ENCODE data around the gene TPBG.
A peak's percentile ranks its signal among the peaks of the same experiment; 100 is the strongest.
"Not testable (repeated sequence)": the region's sequence is repeated elsewhere in the genome, so short reads cannot be mapped to it uniquely, and the experiment has no call there.

The TPBG gene

DNA sequence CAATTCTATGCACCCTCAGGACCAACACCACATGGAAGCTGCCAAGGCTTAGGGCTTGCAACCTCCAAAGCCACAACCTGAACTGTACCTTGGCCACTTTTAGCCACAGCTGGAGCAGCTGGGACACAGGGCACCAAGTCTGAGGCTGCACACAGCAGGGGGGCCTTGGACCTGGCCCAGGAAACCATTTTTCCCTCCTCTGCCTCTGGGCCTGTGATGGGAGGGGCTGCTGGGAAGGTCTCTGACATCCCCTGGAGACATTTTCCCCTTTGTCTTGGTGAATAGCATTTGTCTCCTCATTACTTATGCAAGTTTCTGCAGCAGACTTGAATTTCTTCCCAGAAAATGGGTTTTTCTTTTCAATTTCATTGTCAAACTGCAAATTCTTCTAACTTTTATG is 13.0 kb downstream of the TPBG start:
- no peak for DNase-seq

DNA sequence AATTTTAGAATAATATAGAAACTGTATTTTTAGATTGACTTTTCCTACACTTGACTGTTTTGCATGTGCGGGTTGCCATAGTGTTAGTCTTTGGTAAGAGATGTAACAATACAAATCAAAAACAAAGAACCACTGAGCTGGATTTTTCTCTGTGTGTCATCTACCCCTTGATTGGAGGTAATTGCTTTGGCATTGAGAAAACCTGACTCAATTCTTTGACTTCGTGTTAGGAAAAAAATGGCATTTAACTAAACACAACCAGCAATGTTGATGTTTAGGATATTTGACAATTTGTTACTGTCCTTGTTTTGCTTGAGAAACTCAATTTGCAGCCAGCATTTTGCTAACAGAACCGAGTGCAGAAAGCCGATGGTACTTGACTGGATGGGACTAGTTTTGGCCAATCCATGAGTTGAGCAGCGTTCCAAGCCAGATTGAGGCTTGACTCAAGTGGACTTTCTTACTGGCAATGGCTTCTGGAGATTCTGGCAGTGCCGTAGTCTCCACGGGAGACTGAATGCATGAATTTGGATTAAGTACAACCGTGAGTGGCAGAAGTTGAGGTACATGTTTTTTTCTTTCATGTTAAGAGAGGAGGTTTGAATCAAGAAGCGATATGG is 17.1 kb downstream of the TPBG start:
- DNase-seq: no peak

DNA sequence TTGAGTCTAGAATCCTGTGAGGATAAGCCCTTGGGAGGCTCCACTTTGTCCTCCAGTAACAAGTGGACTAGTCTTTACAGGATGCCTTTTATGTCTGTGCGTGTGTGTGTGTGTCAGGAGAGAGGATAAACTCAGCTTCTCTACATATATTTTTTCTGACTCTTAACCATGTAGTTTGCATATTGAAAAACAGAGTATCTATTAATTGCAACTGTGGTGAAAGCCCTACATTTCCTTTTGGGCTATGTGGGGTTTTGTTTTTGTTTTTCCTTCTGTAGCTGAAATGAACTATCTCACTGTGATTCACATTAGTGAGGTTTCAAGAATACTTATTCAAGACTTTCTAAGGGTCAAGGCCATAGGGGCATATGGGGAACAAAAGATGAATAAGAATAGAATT is 17.7 kb downstream of the TPBG start:
- DNase-seq: no peak

DNA sequence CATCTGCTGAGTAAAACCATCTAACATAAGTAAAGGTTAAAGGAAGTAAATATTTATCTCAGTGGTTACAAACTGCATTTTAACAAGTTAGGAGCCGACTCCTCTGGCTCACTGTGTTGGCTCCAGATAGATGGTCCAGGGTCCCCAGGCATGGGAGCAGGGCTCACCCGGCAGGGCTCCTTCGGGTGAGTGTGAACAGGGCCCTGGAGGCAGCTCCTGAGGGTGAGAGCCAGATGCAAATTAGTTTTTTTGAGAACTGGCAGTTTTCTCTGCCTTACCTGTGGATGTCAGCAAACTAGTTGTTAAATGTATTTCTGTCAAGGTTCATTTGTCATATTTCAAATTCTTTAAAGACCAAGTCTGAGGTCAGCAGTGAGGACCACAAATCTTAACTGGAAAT is 21.5 kb downstream of the TPBG start:
- no peak for DNase-seq

DNA sequence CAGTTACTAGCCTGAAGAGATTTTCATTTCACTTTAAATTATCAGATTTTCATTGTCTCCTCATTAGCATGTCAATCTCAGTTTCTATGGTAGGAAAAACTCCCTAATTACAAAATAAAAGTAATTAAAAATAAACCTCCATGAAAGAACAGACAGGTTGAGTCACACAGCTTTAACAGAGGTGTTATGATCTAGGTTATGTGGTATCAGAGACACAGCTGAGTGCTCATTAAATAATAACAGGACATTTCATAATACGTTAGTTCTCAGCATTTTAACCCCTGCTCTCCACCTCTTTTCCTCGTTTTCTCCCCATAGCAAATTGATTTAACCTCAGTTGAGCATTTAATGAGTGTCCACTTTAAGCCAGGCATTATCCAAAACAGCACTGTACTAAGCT is 21.9 kb downstream of the TPBG start:
- no peak for DNase-seq

DNA sequence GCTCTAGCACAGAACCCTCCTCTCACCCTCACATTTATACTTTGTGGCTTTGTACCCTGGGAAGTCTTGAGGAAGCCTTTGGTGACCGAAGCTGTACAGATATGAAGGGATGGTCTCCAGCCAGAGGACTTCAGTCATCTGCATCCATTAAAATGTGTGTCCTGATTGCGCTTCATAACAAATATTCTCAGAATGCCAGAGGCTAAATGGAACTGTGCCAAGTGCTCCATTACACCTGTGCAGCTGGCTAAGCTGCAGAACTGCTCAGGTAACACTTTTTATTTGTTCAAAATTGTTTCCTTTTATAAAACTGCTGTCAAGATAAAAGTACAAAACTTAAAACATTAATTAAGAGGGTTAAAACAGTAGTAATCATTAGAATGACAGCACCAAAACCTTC is 22.3 kb downstream of the TPBG start:
- DNase-seq: no peak

DNA sequence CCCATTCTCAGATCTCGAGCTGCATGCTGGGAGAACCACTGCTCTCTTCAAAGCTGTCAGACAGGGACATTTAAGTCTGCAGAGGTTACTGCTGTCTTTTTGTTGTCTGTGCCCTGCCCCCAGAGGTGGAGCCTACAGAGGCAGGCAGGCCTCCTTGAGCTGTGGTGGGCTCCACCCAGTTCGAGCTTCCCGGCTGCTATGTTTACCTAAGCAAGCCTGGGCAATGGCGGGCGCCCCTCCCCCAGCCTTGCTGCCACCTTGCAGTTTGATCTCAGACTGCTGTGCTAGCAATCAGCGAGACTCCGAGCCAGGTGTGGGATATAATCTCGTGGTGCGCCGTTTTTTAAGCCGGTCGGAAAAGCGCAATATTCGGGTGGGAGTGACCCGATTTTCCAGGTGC is 31.2 kb downstream of the TPBG start:
- DNase-seq: not testable (repeated sequence)

DNA sequence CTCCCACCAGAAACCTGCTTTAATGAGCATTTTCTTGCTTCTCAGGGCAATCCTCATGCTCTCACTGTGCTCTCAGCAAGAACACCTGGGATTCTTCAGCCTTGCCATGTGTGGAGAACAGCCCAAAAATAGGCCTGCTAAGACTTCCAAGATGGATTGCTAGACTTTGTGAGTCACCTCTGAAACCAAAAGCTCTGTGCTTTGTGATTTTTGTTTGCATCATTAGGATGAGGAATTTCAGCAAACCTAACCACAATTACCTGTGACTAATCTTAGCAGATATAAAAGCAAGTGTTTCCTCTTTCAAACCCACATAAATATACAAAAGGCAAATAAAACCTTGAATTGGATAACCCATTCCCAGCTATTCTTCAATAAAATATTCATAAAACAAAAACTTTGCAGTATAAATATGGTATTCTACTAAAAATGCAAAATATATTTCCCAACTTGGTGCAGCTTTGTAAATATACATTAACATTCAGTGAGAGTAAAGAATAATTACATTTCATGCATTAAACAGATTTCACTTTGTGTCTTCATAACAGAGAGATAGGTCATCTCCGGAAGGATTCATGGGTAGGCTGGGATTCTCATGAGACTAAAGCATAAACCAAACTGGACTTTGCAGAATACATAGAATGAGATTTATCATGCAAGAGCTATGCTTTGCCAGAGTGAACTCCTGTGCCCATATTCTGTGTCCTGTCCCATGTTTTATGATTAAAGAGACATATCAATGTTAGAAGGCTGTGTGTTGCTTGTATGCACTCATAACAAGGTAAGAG is 33.5 kb downstream of the TPBG start:
- peak; percentile 94 for DNase-seq

DNA sequence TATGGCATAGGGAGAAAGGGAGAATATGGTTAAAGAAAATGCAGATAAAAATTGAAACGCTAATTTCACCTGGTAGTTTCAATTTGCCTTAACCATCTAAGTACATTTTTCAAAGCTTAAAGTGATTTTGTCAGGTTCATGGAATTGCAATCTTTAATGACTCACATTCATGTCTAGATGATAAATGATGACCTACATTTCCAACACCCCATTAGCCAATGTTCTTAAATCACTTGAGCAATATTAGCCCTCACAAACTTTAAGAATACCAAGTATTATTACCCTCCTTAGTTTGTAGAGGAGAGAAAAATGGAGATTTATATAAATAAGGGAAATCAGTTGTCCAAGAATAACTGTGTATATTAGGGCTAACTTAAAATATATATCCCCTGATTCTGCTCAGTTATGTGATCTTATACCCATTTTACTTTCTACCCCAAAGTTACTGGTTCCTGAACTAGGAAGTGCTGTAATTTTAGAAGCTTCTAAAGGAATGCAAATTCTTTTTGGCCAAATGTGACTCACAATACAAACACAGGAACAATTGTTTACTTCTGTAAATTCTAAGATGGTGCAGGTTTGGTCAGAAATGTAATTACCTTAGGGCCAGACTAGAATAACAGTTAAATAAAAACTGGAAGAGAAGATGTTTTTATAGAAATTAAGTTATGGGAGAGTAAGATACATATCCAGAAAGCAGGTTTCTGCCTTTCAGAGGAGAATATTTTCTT is 34.5 kb downstream of the TPBG start:
- peak; percentile 52 for DNase-seq

DNA sequence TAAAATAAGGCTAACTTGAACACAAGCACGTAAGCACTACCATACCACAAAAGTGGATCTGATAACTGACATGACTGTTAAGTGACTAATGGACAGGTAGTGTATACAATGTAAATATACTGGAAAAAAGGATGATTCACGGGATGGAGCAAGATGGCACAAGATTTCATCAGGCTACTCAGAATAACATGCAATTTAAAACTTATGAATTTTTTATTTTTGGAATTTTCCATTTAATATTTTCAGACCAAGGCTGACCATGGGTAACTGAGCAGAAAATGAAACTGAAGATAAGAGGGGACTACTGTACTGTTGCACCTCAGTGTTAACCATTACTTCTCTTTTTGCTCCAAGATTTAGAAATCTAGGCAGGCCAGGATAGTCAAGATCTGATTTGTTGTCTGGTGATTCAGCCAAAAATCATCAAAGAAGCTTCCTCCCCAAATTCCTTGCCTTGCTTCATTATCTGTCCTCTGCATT is 45.4 kb downstream of the TPBG start:
- peak; percentile 83 for DNase-seq

DNA sequence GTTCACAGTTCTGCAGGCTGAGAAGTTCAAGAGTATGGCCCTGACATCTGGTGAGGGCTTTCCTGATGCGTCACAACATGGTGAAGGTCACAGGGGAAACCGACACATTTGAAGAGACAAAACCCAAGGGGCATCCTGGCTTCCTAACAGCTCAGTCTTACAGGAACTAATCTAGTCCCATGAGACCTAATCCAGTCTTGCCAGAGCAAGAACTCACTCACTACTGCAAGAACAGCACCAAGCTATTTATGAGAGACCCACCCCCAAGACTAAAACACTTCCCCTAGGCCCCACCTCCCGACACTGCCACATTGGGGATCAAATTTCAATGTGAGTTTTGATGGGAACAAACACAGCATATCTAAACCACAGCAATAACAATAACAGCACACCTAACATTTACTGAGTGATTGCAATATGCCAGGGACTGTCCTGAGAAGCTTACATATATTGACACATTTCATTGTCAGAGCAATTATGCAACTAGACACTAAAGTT is 46.6 kb downstream of the TPBG start:
- DNase-seq: peak; percentile 74

DNA sequence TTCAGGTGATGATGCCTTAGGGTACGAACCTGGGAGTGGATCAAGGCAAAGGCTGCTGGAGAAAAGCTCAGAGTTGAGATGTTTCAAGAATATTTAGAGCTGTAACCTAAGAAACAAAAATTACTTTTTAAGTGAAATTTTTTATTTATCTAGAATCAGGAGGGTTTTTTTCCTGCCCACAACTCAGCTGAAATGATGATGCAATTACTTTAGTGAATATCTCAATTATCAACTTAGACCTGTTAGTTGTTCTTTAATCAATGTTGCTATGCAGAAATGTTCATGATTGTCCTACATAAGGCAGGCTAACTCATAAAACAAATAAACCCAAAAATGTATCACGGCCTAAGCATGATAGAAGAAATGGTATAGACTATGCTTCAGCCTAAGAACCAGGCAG is 50.3 kb downstream of the TPBG start:
- DNase-seq: peak; percentile 13

DNA sequence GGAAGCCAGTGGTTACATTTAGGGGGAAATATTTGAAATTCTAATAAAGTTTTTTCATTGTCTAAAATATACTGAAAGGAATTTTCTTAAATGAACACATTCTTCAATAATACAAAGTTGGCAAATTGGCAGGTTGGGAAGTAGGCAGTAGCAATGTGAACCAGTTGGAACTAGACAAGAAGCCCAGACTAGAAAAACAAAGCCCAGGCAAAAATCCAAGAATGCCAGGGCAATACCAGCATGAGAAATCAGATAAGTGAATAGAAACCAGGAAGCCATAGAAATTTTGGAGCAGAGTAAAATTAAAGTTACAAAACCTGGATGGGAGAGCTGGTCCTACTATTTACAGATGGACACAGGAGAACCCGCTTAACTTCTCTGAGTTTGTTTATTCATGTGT is 52.2 kb downstream of the TPBG start:
- no peak for DNase-seq

DNA sequence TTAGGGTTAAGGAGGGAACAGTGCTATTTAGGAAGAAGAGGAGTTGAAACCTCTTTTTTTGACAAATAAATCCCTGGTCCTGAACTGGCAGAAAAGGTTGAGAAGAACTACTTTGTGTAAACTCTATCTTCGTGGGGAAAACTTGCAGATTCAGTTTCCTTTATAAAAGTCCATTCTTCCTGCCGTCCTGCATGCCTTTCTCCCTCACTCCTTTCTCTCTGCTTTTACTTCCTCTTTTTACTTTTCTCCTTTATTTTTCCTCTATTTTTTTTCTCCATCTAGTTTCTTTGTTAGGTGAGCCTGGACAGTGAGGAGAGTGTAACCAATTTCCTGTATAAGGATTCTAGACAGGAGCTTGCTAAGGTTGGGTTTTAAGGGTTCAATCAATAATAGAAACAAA is 52.7 kb downstream of the TPBG start:
- DNase-seq: no peak
